Stimulated activated CD8-positive, alpha-beta memory T cell treated with anti-CD3 and anti-CD28 coated beads, Interleukin-7, amount 100 ng/mL, for 4 hours (primary cell): ENCODE data around the gene PTPRN2.
"Not testable (repeated sequence)": the region's sequence is repeated elsewhere in the genome, so short reads cannot be mapped to it uniquely, and the experiment has no call there.

Source experiments
- DNase-seq, 2 donors: peaks; one replicate each; pipeline ENCODE4 v3.0.0-alpha.2; 2020; ENCODE audit warnings: low read depth in 2 of 2

Gene PTPRN2

DNA sequence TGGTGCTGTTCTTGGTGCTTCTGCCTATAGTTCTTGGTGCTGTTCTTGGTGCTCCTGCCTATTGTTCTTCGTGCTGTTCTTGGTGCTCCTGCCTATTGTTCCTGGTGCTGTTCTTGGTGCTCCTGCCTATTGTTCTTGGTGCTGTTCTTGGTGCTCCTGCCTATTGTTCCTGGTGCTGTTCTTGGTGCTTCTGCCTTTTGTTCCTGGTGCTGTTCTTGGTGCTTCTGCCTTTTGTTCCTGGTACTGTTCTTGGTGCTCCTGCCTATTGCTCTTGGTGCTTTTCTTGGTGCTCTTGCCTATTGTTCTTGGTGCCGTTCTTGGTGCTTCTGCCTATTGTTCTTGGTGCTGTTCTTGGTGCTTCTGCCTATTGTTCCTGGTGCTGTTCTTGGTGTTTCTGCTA, 71.1 kb downstream of the PTPRN2 start:
- no peak for DNase-seq

DNA sequence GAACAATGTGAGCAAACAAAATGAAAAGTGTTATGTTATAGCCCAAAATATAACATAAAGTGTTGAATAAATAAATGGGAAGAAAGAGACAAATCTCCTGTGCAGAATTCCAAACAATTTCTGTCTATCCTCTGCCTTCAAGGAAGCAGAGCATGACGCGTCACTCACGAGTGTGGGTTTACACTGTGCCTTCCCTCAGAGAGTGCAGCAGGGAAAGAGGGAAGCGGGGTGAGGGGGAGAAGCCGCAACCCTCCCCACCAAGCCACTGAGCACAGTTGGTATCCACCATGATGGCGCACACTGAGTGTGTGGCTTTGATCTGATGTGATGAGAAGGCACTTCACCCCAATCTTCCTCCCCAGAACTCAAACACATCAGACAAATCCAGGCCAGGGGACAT, 74.8 kb downstream of the PTPRN2 start:
- DNase-seq, result no peak

DNA sequence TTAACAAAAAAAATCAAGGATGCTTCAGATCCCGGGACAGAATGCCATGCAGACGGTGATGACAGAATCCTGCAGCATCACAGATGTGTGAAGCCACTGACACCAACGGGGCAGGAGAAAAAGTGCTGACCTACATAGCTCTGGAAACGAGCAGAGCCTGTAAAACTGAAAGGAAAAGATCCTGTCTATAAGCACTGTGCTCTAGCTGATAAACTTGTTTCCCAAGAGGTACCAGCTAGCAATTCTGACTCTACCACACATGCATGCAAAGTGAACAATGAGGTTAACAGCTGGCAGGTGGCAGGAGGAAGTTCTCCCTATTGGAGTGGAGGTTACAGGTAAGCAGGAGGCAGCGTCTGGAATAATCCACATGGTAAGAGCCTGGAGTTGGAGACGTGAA, 75.6 kb downstream of the PTPRN2 start:
- DNase-seq, result no peak

DNA sequence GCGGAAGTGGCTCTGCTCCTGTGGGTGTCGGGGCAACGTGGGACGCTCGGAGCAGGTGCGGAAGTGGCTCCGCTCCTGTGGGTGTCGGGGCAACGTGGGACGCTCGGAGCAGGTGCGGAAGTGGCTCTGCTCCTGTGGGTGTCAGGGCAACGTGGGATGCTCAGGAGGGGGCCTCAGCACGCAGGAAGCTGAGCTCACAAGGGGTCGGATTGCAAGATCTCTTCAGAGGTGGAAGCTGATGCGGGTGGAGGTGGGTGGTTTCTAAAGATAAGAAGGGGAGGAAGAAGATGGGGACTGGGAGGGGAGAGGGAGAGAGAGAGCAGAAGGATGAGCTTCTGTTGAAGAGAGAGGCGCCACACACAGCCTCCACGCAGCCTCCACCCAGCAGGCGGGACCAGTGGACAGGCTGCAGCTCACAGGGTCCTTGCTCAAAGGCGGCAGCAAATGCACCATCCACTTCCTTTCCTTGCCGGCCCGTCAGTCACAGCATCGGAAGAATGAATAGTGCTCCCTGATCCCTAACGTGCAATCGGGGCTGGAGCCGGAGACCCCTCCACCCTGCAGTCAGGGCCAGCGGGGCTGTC, 78.7 kb downstream of the PTPRN2 start:
- DNase-seq, result no peak

DNA sequence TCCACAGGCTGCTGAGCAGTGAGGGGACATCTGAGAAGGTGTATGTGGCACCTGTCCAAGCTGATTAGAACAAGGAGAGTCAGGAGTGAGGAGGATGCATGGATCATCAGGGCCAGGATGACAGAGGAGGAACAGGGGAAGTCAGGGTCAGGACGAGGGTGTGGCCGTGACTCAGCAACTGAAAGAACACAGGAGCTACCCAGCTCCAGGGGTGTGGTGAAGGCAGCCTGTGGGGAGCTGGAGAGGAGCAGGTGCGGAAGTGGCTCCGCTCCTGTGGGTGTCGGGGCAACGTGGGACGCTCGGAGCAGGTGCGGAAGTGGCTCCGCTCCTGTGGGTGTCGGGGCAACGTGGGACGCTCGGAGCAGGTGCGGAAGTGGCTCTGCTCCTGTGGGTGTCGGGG, 79.3 kb downstream of the PTPRN2 start:
- DNase-seq, result not testable (repeated sequence)

DNA sequence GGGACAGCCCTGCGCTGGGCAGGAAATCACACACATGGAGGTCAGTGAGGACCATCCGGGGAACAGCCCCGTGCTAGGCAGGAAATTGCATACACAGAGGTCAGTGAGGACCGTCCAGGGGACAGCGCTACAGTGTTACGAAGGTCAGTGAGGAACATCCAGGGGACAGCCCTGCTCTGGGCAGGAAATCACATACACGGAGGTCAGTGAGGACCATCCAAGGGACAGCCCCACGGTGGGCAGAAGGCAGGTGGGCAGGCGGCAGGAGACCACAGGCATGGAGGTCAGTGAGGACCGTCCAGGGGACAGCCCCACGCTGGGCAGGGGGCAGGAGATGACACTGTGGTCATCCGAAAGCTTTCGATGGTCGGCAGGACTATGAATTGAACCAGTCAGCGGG, 79.7 kb downstream of the PTPRN2 start:
- DNase-seq, result no peak

DNA sequence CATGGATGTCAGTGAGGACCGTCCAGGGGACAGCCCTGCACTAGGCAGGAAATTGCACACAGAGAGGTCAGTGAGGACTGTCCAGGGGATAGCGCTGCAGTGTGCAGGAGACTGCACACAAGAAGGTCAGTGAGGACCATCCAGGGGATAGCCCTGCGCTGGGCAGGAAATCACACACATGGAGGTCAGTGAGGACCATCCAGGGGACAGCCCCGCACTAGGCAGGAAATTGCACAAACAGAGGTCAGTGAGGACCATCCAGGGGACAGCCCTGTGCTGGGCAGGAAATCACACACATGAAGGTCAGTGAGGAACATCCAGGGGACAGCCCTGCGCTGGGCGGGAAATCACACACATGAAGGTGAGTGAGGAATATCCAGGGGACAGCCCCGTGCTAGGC, 80.4 kb downstream of the PTPRN2 start:
- DNase-seq, result not testable (repeated sequence)

DNA sequence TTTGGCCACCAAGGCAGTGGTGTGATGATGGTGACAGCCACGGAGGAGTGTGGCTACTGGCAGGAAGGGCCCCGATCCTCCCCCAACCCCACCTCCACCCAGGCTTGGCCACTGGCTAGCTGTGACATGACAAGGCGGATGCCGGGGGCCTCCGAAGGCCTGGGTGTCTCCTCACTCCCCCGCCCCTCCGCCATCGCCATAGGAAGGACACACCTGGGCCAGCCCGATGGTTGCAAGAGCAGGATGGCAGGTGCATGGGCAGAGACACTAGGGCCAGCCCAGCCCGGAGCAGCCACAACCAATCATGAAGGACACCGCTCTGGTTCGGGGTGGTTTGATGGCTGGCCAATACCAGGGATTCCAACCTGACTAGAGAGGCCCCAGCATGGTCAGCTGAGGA, 81.0 kb downstream of the PTPRN2 start:
- DNase-seq, result no peak

DNA sequence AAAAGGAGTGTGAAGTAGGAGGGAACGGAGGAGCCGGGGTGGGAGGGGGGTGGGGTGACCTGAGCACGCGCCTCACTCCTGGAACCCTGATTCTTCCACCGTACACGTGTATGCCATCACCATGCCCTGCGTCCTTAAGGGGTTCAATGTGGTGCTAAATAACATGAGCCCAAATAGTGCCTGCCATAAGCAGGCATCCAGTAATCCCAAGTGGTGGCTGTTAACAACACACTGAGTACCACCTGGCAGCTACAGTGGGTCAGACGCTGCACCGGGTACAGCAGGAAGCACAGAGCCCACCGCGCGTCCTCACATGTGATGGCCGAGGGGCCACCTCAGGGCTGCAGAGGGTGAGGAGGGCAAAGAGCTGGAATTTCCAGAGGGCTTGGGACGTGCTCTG, 81.9 kb downstream of the PTPRN2 start:
- DNase-seq, result no peak

DNA sequence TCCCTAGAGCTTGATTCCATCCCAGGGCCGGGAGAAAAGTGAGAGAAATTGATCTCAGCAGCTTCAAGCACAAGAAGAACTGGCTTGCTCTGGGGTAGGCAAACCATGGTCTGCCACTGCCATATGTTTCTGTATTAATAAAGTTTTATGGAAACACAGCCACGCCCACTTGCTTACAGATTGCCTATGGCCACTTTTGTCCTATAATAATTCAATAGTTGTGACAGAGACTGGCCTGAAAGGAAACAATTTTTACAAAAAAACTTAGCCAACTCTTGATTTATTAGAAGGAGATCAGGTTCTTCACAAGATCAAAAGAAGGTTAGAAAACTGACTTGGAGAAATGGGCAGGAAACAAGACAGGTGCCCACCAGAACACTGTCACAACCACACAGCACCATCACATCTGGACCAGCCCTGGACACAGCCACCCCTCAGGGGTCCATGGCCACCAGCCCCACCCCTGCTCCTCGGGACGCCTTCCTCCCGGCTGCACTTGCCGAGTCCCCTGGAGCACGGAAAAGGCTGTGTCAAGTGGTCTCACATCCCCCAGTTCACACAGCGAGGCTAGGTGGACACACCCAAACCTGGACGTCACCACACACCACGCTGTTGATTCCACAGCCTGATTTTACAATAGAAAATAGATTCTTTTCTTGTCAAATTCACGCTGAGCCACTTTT, 85.4 kb downstream of the PTPRN2 start:
- DNase-seq, result no peak

DNA sequence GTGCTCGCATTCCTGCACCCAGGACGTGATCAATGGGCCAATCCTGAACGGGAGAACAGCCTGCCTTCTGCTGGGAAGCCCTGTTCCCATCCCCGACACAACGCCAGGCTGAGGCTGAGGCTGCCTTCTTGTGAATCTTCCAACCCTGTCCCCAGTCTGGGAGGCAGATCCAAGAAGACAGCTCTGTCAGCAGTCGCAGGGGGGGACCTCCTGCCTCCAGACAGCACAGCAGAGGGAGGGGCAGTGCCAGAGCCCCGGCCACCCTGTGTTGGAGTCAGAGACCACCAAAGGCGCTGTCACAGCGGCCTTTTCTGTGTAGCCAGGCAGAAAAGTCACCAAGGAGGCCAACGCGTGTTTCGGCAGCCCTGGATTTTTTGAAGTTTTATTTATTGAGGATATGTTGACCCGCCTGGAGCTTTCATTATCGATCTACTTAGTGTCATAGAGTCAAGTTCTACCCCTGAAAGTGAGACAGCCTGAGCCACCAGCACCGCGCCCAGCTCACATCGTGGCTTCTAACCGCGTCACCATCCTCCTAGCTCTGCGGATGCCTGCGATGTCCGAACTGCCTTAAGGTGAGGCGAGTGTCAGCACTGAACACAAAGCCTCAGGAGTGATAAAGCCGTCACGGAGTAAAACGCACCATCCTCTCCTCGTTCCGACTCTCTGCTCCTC, 86.1 kb downstream of the PTPRN2 start:
- no peak for DNase-seq

DNA sequence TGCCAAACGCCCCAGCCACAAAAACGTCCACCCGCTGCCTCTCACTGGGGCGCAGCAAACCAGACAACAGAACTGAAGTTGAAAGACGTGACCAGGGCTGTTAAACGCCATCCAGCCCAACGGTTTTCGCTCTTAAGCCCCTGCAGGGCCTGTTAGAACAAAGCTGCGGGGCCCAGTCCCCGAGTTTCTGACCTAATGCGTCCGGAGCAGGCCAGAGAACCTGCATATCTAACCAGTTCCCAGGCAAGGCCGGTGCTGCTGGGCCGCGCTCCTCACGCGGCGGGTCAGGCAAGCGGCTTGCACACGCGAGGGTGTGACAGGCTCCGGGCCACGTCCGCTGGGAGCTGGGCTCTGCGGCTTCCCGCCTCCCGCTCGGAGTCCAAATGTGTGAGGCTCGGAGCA, 87.0 kb downstream of the PTPRN2 start:
- no peak for DNase-seq

DNA sequence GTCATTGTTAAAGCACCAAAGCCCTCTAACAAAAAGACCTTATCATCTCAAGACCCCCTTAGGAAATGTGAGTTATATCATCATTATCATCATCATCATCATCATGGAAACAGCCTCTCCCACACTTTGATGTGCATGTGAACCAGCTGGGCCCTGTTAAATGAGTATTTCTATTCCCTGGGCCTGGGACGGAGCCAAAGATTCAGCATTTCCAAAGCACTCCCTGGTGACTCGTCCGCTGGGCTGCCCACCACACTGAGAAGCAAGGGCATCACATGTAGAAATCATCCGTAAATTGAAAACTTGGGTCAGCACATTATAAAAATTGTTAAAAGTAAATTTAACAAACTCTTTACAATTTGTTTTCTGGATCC, 88.6 kb downstream of the PTPRN2 start:
- no peak for DNase-seq

DNA sequence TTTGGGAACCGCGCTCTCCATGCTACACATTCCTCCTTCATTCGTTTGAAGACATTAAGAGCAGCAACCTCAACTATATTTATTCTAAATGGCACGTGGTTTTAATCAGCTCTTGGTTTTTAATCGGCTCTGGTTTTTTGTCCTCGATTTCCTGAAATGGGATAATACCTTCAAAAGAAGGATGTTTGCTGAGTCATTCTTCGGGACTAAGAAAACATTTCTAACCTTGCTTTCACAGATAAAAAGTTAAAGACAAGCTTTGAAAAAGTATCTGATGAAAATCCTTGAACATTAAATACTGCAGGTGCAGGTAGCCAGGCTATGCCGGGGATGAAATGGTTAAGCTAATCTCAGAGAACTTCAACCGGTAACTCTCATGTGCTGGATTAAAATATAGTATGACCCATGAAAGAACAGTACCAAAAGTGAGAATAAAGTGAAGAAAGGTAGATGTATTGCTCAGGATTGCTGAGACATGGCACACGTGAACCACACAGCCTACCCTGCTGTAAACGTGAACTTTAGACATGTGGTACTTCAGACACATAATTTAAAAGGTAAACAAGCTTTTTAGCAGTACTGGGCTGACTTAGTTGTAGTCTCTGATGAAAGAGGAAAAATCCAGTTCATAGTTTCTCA, 89.1 kb downstream of the PTPRN2 start:
- no peak for DNase-seq

DNA sequence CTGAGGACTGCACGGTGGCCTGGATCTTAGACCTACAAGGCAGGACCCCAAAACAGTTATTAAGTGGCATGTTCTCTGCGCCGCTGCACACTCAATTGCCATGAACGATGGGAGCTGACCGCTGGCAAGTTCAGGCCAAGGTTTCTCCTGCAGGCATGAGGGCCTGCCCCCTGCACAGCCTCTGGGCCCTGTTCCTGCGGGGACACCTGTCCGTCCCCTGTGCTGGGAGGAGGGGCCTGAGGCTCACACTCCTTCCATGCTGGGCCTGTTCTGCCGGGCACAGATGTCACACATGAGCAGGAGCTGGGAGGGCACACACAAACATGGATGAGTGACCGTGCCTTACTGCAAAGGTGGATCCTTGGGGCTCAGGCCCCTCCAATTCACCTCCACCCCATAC, 90.0 kb downstream of the PTPRN2 start:
- no peak for DNase-seq

DNA sequence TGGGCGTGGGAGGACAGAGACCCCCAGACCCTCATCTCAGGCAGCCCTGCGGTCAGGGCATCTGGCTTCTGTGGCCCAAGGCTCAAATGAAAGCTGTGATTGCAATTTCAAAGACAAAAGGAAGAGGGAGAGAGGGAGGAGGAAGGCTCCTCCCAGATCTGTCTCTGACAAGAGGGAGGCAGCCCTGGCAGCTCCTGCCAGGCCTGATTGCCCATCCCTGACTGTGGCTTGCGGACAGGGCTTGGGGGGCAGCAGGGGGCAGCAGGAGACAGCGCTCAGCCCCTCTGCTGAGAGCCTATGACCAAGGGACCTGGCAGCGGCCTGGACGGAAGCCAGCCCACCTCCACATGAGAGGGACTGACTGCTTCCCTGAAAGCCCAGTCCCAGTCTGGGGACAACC, 91.8 kb downstream of the PTPRN2 start:
- DNase-seq, result no peak

DNA sequence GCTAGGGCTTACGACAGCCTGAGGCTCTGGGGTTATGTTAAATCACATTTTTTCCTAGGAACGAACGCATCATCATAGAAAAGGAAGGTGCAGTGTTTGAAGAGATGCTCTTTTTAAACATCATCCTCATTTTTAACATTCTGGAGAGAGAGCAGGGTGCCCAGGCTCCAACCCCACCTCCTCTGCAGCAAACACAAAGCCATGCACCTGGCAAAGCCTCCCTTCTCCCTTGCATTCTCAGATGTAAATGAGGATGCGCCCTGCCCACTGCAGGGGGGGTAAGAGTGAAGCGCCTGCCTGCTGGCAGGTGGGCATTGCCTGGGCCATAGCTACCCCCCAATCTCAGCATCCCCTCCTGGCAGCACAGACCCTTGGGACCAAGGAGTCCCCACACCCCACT, 92.4 kb downstream of the PTPRN2 start:
- DNase-seq, result no peak

DNA sequence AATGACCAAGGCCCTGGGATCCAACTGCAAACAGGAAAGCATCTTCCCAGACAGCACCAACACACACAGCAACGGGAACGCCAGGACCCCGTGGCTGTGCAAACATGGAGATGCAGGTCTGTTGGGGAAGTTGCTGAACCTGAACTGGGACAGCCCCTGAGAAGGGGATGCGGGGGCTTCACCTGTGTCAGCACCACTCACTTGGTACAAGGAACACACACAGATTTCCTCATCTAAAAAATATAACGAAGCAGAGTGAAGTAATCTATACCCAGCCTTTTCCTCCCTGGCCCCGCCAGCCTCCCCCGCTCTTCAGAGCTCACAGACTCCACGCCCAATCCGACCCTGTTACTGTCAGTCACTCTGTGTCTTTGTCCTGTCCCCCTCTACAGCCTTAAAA, 93.0 kb downstream of the PTPRN2 start:
- DNase-seq, result no peak

DNA sequence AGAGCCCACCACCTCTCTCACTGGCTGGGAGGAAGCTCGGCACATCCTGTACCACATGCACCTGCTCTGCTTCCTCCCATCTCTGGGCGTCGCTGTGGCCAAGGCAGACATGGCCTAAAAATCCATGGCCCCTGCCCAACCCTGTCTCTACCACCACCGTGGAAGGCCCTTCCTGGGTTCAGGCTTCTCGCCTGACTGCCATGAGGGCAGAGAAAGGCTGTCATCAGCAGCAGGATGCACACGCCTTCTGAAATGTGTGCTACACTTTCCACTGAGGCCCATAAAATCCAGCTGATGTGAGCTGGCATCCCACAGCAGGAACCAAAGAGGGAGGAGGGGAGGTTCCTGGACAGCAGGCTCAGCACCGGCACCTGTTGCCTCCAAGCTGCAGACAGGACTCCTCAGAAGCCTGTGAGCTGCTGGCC, 93.4 kb downstream of the PTPRN2 start:
- DNase-seq, result no peak

DNA sequence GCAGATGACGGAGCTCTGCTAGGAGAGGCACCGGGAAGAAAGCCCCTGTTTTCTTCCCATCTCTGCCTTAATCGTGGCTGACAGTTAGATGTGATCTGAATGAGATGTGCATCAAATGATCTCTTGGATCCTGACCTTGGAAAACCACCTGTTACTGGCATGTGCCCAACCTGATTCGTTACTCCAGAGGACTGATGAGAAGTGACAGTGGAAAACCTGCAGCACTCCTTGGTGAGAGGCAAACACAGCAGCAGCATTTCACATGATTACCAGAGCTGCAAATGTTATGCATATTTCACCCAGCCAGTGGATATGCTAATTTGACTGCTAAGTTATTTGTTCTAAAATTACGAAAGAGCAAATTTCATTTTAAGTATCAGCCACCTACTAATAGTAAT, 95.3 kb downstream of the PTPRN2 start:
- no peak for DNase-seq

DNA sequence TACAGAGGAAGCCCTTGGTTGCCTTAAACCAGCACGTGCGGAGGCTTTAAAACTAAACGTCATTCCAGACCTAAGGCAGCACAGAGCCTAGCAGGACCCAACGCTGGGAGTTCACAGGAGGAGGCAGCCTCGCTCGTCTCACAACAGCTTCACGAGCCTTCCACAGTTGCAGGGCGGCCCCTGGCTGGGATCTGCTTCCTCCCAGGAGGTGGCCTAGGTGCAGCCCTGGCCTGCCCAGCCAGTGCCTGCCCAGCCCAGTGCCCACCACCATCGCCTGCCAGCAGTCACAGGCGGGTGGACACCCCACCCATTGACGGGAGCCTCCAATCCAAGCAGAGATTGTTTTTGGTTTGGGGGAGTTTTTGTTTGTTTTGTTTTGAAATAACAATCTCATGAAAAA, 96.5 kb downstream of the PTPRN2 start:
- no peak for DNase-seq

DNA sequence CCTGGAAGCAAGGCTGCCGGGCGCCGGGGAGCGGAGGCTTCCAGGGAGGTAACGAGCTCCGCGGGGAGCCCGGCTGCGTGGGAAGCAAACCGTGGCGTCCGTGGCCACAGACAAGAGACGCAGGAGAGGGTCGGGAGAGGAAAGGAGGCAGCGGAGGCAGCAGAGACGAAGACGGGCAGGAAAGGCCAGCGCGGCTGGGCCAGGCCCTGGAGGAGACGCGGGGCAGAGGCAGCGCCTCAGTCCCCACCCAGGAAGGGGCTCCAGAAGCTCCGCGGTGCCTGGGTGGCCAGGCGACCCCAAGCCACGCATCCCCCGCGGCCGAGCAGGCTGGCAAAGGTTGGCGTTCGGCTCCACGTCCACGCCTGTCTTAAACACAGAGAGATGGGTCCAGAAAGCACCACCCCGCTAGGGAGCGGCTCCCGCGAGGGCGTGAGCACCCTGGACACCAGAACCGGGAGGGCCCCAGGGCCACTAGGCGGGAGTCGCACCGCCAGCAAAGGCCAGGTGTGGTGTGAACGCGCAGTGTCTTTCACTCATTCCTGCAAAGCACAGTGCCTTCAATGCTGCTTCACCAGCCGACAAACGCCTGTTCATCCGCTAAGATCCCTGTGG, 97.3 kb downstream of the PTPRN2 start:
- DNase-seq, result no peak
